ENCODE measurements around the gene ANKRD9.

DNA sequence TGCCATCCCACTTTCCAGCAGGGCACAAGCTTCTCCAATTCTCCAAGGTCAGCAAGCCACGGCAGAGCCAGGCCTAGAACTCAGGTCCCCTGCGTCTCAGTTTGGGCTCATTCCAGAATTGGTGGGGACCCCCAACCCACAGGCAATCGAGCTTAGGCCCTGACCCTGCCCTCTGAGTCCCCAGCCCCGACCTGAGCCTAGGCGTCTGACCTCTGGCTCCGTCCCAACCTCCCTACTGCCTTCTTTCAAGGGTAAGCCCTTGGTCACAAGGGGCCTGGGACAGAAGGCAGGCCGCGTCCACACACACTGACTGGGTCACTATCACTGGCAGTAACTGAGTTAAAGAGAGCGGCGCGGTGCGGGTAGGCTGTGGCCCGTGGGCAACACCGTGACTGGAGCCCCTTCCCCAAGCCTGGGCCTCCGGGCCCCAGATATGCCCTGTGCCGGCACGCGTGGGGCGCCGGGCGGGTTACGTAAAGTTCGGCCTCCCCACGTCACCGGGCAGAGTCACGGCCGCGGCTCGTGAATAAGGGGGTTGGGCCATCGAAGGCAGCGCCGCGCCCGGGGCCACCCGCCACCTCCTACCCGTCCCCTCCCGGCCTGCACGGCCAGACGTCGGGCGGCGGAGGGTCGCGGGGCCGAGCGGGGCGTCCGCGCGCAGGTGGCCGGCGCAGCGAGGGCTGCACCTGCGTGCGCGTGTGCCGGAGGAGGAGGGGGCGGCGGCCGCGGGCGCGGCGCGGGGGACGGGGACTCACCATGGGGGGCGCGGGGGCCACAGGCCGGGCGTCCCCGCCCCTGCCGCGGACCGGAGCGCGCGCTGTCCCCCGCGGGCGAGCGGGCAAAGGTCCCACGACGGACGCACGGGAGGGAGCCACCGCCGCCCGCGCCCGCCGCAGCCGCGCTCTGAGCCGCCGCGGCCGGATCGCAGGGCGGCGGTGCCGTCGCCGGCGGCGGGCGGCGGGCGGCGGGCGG is 516 bp downstream of the ANKRD9 start:
- TF ChIP-seq POLR2A (IDR thresholded peaks at IDR 0.05) (peak in 1 of 4 donors; percentile 53), POLR2AphosphoS5 (IDR thresholded peaks at IDR 0.05) (no peak), CTCF (IDR thresholded peaks at IDR 0.05) (peak in 1 of 6 experiments; percentile 12), EP300 (IDR thresholded peaks at IDR 0.05) (no peak)

All from upper lobe of left lung (tissue), 4 donors.